Panc1 (cell line): ENCODE results near the gene SPATA17. TPM values are rescaled to one million over a fixed set of nuclear protein-coding genes. Genes with fewer than 3 reads are reported as not detected.

Experiments
- ATAC-seq: fragments of 200-7000 bp; cut with Tn5 transposase; 2 replicates; pipeline ENCODE4 v1.9.1; 2020; ENCODE audit warnings: mild to moderate bottlenecking, moderate library complexity
- BruUV-seq: library from RNA; stranded (reverse); fragments of 400-500 nt; replicated peaks from 2 replicates; lab custom pipeline; 2021; lab: Mats Ljungman, UMichigan
- CTCF ChIA-PET: fragments of 300-600 bp; sonication (Branson Sonifier 250); formaldehyde crosslinking; loops from one replicate; lab custom pipeline; 2022; ENCODE audit warnings: antibody characterized with exemption; lab: Charles Lee
- POLR2A ChIA-PET: fragments of 300-600 bp; sonication (Branson Sonifier 250); formaldehyde crosslinking; loops from one replicate; lab custom pipeline; 2022; ENCODE audit warnings: antibody characterized with exemption; lab: Charles Lee
- DNase-seq: peaks from one replicate; pipeline ENCODE4 v3.0.0-alpha.2; 2010; ENCODE audit warnings: low read depth, low spot score
- H3K27ac ChIP-seq: 2 replicates; pipeline ENCODE4 v1.5.1; 2011; ENCODE audit warnings: mild to moderate bottlenecking, low read length, inconsistent platforms
- H3K27me3 ChIP-seq: fragments of 200-500 bp; sonication (Bioruptor generic); 2 replicates; pipeline ENCODE4 v1.6.0; 2014; ENCODE audit warnings: low read length, inconsistent platforms; ENCODE audit not compliant: control insufficient read depth, insufficient read depth
- H3K36me3 ChIP-seq: fragments of 200-500 bp; sonication (Bioruptor generic); 2 replicates; pipeline ENCODE4 v1.5.1; 2014; ENCODE audit warnings: inconsistent platforms, mild to moderate bottlenecking, low read length, moderate library complexity; ENCODE audit not compliant: control insufficient read depth, insufficient read depth
- H3K4me1 ChIP-seq: 2 replicates; pipeline ENCODE4 v1.5.1; 2011; ENCODE audit warnings: inconsistent platforms, mild to moderate bottlenecking, low read length, moderate library complexity; ENCODE audit not compliant: control insufficient read depth, insufficient read depth
- H3K4me3 ChIP-seq, 2 experiments: 2 replicates each; pipeline ENCODE4 v1.5.1; 2011 to 2012; ENCODE audit warnings: low read depth in 2 of 2, low read length in 2 of 2, mild to moderate bottlenecking in 2 of 2, inconsistent platforms in 1 of 2, moderate library complexity in 1 of 2
- H3K9me3 ChIP-seq: fragments of 200-500 bp; sonication (Bioruptor generic); 2 replicates; pipeline ENCODE4 v1.5.1; 2014; ENCODE audit warnings: low read depth, mild to moderate bottlenecking, inconsistent platforms, low read length, moderate library complexity; ENCODE audit not compliant: control insufficient read depth, insufficient read depth
- POLR2AphosphoS5 ChIP-seq: IDR thresholded peaks from 2 replicates; pipeline ENCODE4 v1.6.1; 2012; ENCODE audit warnings: mild to moderate bottlenecking, low read depth, low read length, moderate library complexity
- SIN3A ChIP-seq: IDR thresholded peaks from 2 replicates; pipeline ENCODE4 v1.6.1; 2012; ENCODE audit warnings: low read depth, mild to moderate bottlenecking, low read length, moderate library complexity, borderline replicate concordance; ENCODE audit not compliant: insufficient read depth
- TCF7L2 ChIP-seq: IDR thresholded peaks from 2 replicates; pipeline ENCODE4 v1.6.1; 2011; ENCODE audit warnings: mild to moderate bottlenecking, low read depth, low read length, inconsistent platforms
- in situ Hi-C: cut with HindIII; loops from 2 replicates; pipeline ENCODE4 v1.10.0; 2016; ENCODE audit warnings: low sequenced_read_pairs, low pct_unique_long_range_greater_than_20kb
- intact Hi-C: fragments of 100-400 bp; cut with micrococcal nuclease; formaldehyde crosslinking; loops from one replicate; pipeline ENCODE4 v1.10.0; 2022; ENCODE audit not compliant: unreplicated experiment
- total RNA-seq: library from RNA; stranded (reverse); gene quantifications from one replicate; pipeline ENCODE4 v1.2.1, GENCODE V29; 2021; ENCODE audit not compliant: unreplicated experiment
- TF ChIP-seq, protein P1 (sequence below), 2 experiments: IDR thresholded peaks; 2 replicates each; pipeline ENCODE4 v1.6.1; 2011 to 2012; ENCODE audit warnings: low read depth in 2 of 2, control low read depth in 1 of 2, low read length in 1 of 2, mild to moderate bottlenecking in 1 of 2, moderate library complexity in 1 of 2; ENCODE audit not compliant: insufficient read depth in 1 of 2
- TF ChIP-seq, protein P2 (sequence below): fragments of 450-650 bp; IDR thresholded peaks from 2 replicates; pipeline ENCODE4 v1.5.1; 2017; ENCODE audit warnings: mild to moderate bottlenecking

The SPATA17 gene
- total RNA-seq, 1 experiment from 2014 or later = 0.51 TPM

DNA sequence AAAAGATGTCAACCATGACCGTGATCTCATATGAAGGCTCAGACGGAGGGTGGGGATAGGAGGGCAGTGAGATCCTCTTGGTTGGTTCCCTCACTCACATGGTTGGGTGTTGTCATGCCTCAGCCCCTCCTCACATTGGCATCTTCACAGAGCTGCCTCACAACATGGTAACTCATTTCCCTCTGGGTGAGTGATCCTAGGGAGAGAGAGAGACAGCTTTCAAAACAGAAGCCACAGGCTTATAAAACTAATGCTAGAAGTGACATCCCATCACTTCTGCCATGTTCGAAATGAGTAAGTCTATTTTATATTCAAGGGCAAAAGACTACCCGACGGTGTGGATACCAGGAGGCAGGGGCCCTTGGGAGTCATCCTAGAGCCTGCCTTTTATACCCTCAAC, 145.5 kb downstream of the SPATA17 start:
- Histone ChIP-seq H3K4me1 (no peaks in the 10 kb centered on the region), H3K4me3 (no peak overlapping the region), H3K27me3 (no peaks in the 10 kb centered on the region), H3K9me3 (no peaks in the 10 kb centered on the region), H3K27ac (no peak overlapping the region), H3K36me3 (no peaks in the 10 kb centered on the region)
- BruUV-seq = no TSS peak
- intact Hi-C loops = no loop called here
- ChIA-PET CTCF (no interaction called here), POLR2A (no interaction called here)
- no peak for DNase-seq
- TF ChIP-seq, protein P1, sequence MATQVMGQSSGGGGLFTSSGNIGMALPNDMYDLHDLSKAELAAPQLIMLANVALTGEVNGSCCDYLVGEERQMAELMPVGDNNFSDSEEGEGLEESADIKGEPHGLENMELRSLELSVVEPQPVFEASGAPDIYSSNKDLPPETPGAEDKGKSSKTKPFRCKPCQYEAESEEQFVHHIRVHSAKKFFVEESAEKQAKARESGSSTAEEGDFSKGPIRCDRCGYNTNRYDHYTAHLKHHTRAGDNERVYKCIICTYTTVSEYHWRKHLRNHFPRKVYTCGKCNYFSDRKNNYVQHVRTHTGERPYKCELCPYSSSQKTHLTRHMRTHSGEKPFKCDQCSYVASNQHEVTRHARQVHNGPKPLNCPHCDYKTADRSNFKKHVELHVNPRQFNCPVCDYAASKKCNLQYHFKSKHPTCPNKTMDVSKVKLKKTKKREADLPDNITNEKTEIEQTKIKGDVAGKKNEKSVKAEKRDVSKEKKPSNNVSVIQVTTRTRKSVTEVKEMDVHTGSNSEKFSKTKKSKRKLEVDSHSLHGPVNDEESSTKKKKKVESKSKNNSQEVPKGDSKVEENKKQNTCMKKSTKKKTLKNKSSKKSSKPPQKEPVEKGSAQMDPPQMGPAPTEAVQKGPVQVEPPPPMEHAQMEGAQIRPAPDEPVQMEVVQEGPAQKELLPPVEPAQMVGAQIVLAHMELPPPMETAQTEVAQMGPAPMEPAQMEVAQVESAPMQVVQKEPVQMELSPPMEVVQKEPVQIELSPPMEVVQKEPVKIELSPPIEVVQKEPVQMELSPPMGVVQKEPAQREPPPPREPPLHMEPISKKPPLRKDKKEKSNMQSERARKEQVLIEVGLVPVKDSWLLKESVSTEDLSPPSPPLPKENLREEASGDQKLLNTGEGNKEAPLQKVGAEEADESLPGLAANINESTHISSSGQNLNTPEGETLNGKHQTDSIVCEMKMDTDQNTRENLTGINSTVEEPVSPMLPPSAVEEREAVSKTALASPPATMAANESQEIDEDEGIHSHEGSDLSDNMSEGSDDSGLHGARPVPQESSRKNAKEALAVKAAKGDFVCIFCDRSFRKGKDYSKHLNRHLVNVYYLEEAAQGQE (IDR thresholded peaks at IDR 0.05; ENCODE audit: insufficient read depth in 1 of 2, low read depth in 2 of 2, low read length in 1 of 2) = no peak
- TF ChIP-seq TCF7L2 (no peak), SIN3A (no peak), POLR2AphosphoS5 (no peak)
- TF ChIP-seq, protein P2, sequence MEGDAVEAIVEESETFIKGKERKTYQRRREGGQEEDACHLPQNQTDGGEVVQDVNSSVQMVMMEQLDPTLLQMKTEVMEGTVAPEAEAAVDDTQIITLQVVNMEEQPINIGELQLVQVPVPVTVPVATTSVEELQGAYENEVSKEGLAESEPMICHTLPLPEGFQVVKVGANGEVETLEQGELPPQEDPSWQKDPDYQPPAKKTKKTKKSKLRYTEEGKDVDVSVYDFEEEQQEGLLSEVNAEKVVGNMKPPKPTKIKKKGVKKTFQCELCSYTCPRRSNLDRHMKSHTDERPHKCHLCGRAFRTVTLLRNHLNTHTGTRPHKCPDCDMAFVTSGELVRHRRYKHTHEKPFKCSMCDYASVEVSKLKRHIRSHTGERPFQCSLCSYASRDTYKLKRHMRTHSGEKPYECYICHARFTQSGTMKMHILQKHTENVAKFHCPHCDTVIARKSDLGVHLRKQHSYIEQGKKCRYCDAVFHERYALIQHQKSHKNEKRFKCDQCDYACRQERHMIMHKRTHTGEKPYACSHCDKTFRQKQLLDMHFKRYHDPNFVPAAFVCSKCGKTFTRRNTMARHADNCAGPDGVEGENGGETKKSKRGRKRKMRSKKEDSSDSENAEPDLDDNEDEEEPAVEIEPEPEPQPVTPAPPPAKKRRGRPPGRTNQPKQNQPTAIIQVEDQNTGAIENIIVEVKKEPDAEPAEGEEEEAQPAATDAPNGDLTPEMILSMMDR = no peak
- no peak for ATAC-seq
- in situ Hi-C loops = no loop called here

DNA sequence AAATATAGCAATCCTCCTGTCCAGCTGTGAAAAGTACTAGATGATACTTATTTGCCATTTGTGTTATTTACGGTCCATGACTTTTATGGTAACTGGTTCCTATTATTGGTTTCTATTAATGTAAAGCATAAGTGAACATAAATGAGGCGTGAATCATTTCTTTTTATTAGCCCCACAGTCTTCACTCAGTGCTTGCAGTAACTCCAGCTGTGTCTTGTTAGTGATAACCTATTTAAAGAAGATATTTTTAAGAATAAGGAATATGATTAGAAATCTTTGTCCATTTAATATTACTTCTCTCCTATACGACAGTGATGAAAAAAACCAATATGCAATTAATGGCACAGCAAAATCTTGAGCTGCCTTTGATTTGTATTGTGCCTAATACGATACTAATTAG, 149.9 kb downstream of the SPATA17 start:
- Histone ChIP-seq H3K4me1 (no peaks in the 10 kb centered on the region), H3K27me3 (no peaks in the 10 kb centered on the region), H3K27ac (no peak overlapping the region), H3K9me3 (no peaks in the 10 kb centered on the region), H3K4me3 (no peak overlapping the region), H3K36me3 (no peaks in the 10 kb centered on the region)
- ATAC-seq (no peak), DNase-seq (no peak)
- in situ Hi-C loops = no loop called here
- TF ChIP-seq, protein P1 (IDR thresholded peaks at IDR 0.05; ENCODE audit: insufficient read depth in 1 of 2, low read depth in 2 of 2, low read length in 1 of 2) = no peak
- TF ChIP-seq TCF7L2 (no peak), SIN3A (no peak), POLR2AphosphoS5 (no peak)
- TF ChIP-seq, protein P2 = no peak
- intact Hi-C loops = no loop called here
- ChIA-PET CTCF (no interaction called here), POLR2A (no interaction called here)
- BruUV-seq = no TSS peak
